Endometrial microvascular endothelial cells (primary cell): ENCODE data around the gene SLC5A2. TPM values are rescaled to one million over a fixed set of nuclear protein-coding genes. Genes with fewer than 3 reads are reported as not detected.
"Not testable (repeated sequence)": the region's sequence is repeated elsewhere in the genome, so short reads cannot be mapped to it uniquely, and the experiment has no call there.

ENCODE experiments used
- in situ Hi-C: cut with HindIII; loops from 2 replicates; pipeline ENCODE4 v1.10.0; 2017; ENCODE audit warnings: low sequenced_read_pairs, low pct_unique_long_range_greater_than_20kb; ENCODE audit errors: inconsistent ontology term
- total RNA-seq: library from RNA; depleted of rRNA; stranded (reverse); fragments of >200 nt; gene quantifications from one replicate; pipeline ENCODE4 v1.2.3, GENCODE V29; 2015; ENCODE audit errors: inconsistent ontology term

SLC5A2 gene
- total RNA-seq, 1 donor from 2014 or later = not detected

DNA sequence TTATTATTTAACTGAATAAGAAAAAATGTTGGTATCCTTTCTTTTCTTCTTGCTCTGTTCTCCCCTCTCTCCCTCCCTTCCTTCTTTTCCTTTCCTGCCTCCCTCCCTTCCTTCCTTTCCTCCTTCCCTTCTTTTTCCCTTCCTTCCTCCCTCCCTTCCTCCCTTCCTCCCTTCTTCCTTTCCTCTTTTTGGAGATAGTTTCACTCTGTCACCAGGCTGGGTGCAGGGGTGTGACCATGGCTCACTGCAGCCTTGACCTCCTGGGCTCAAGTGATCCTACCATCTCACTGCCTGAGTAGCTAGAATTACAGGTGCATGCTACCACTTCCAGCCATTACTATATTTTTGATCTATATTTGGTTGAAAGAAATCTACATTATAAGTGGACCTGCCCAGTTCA, 31.0 kb downstream of the SLC5A2 start:
- in situ Hi-C loops = no loop called here

DNA sequence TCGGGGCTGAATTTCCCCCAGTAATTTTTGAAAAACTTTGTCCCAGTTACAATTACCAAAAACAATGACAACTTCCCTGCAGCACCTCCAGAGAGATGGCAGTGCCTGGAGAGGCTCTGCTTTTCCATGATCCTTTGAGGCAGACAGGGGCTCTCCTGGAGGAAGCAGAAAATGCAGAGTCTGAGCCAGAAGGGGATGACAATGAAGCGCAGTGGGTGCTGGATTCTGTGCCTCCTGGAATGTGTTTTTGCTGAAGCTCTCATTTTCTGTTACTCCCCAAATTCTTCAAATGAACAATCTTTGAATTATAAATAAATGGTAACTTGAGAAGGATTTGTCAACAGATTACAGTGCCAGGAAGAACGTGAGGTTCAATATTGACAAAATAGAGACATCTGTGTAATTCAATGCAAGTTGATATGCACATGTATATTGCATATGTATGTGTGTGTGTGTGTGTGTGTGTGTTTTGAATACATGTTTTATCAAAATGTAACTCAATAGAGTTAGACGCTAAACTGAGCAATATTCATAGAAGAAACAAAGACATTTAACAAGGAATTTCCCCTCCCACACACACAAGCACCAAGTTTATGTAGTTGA, 35.0 kb downstream of the SLC5A2 start:
- in situ Hi-C loops = no loop called here

DNA sequence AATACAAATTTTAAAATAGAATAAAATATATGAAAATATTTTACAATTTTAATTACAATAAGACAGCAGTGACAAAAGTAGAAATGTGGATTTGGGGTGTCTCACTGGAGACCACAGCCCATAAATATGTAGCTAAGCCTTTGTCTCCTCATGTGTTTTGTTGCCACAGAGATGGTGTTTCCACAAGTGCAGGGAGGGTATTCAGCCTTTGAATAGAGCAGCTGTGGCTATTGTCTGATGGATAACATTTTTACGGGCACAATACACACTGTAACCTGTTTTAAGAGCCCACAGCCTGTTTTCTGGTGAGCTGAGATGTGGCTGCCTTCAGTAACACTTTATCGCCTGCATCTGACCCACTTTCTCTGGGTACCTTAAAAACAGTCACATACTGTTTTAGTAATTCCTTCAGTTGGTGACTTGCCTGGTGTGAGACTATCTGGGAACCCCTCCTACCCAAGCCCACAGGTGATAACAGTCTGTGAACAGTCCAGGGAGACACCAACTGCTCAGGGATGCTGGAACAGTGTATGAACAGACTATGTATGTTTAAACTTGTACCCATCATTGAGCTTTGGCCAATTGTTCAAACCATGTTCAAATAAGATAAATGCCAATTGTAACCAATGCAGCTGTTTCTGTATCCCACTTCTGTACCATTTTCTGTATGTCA, 37.0 kb downstream of the SLC5A2 start:
- in situ Hi-C loops = no loop called here

DNA sequence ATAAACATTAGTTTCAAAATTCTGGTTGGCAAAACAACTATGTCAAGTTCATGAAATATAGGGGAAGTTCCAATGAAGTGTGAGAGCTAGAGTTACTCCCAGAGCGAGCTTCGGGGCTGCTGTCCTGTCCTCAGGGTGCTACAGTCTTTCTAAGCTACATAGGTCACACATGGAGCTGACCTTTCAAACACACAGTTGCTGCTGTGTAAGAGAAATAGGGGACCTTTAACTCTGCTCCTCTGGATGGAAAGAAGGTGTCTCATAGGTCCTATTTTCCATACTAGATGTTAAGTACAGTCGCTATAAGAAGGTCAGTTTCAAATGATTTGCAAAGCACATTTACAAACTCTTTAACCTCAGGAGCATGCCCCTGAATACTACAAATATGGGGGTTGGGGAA, 38.4 kb downstream of the SLC5A2 start:
- in situ Hi-C loops = no loop called here

DNA sequence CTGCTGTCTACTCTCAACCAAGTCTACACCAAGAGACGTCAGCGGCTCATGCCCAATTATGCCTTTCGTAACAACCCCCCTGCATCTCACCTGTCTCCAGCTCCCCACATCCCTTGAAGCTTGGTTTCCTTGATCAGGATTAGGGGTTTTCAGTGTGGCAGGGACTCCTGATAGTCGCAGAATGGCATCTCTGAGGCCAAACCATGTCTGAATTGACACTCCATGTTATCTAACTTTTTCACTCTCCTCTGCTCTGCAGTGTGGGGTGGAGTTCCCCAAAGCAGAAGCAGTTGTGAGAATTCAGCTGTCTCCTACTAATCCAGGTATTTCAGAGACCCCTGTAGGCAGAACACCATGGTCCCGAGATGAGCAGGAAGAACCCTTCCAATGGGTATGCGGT, 39.1 kb downstream of the SLC5A2 start:
- in situ Hi-C loops = no loop called here

DNA sequence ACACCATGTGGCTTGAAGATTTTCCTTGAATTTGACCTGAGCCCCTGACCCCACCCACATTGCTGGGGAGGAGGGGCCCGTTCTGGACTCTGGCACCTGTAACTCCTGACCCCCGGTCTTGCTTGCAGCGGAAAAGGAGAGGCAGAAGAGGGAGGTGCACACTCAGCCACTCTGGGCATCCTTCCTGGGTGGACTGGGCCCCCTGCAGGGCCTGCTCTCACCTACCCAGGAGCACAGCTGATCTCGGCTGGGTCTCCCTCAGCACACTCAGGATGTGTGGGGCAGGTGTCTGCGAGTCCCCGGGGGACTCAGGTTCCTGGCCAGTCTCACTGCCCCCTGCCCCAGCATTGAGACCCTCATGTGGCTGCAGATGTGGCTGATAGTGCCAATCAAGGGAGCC, 40.8 kb downstream of the SLC5A2 start:
- in situ Hi-C loops = not testable (repeated sequence)

DNA sequence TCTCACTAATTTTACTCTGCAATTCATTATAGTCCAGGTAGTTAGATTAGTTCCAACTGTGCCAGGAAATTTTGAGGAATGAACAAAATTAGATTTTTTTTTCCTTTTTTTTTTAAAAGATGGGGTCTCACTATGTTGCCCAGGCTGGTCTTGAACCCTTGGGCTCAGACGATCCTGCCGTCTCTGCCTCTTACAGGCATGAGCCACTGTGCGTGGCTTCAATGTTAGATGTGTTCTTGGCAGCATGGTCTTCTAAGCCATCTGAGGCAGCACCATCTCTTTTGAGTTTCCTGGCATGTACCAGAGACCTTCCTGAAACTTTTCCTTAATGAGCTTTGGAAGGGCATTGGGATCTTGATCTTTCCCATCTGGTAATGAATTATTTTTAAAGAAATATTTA, 42.2 kb downstream of the SLC5A2 start:
- in situ Hi-C loops = no loop called here

DNA sequence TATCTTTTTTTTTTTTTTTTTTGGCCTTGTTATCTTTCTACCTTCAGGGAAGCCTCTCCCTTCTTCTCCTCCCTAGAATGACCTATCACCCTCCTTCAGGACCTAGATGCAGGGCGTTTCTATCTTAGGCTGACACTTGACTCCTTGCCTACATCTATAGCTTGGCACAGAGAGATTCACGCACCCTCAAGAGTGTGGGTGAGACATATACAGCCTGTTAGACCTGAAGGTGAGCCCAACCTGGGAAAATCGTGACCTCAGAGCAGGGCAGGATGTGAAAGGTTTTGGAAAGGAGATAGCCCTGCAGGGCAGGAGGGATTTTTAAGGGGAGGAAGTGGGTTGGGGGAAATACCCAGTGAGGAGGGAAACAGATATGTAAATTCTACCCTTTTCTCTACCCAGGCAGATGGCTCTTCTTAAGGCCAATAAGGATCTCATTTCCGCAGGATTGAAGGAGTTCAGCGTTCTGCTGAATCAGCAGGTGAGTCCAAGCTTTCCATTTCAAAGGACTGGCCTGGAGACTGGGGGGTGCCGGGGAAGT, 44.9 kb downstream of the SLC5A2 start, which contains the start of gene AHSP:
AHSP (plus strand) TSS at position 167 of the 541 bp plus-strand sequence; CDS start at position 407, 240 bp downstream.
- in situ Hi-C loops = no loop called here

DNA sequence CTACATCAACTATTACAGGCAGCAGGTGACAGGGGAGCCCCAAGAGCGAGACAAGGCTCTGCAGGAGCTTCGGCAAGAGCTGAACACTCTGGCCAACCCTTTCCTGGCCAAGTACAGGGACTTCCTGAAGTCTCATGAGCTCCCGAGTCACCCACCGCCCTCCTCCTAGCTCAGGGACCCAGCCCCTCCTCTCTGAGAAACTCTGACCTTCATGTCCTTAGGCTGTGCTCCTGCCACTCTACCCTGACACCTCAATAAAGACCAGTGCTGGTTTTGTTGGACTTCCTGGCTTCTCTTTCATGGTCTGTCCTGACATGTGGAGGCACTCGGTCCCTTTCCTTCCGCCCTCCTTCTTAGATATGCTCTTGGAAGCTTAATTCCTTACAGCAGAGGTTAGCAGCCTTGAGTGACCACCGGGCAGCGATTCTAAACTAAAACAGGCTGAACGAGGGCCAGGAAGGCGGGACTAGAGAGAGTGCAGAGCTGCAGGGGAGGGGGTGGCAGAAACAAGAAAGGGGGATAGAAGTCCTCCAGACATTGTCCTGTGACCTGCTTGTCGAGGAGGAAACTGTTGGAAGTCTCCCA, 45.7 kb downstream of the SLC5A2 start:
- in situ Hi-C loops = no loop called here

DNA sequence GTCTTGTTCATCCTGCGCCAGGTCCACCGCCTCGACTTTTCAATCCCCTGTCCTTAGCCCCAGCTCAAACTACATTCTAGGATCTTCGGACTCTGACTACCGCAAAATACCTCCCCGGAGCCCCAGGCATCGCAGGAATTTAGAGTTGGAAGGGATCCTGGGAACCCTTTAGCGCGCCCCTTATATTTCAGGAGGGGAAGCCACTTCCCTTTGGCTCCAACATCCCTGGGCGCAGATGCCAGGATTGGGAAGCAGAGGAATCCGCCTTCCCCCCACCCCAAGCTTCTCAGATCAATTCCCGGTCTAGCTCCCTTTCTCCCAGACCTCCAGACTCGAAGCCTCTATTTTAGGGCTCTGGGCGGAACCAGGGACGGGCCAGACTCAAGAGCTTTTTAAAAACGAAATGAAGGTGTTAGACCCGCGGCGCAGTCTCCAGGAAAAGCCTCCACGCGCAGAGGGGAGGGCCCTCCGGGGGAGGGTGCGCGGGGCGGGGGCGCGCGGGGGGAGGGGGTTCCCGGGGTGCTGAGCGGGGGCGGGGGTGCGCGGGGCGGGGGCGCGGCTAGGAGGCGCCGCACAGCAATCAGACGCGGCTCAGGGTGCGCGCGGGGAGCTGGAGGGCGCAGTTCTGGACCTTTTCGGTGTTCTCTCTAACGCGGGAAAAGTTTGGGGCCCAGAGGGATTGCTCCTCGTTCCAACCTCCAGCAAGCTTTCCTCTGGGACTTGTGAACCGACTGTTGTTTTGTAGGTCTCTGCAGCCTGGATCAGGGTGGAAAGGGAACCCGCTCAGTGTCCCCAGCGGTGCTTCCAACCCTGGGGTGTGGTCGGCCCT, 46.4 kb downstream of the SLC5A2 start:
- in situ Hi-C loops = no loop called here

DNA sequence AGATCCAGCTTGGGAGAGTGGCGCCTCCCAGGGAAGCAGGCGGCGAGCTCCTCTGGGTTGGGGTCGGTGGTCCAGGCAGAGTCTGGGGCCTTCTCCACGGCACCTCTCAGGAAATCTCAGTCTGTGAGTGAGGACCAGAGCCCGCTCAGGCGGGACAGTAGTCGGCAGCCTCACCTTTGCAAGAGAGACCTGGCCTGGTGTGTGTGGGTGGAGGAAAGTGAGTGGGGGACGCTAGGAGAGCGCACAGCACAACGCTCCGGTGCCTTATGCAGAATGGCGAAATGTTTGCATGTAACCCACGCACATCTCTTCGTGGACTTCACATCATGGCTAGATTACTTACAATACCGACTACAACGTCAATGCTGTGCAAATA, 47.0 kb downstream of the SLC5A2 start:
- in situ Hi-C loops = no loop called here

DNA sequence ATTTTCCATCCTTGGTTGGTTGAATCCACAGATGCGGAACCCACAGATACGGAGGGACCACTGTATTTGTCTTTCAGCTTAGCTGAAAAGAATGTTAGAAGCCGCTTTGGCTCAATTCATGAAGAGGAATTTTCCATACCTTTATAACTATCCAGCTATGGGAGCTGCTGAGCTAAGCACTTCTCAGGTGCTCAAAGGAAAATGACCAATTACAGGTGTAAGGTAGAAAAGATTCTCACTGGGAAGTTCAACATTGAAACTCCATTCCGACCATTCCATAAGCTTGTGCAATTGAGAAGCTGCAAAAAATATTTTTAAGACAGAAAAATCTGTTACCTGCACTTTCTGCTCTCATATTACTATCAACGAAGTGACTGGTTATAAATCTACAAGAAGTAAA, 47.5 kb downstream of the SLC5A2 start:
- in situ Hi-C loops = no loop called here

DNA sequence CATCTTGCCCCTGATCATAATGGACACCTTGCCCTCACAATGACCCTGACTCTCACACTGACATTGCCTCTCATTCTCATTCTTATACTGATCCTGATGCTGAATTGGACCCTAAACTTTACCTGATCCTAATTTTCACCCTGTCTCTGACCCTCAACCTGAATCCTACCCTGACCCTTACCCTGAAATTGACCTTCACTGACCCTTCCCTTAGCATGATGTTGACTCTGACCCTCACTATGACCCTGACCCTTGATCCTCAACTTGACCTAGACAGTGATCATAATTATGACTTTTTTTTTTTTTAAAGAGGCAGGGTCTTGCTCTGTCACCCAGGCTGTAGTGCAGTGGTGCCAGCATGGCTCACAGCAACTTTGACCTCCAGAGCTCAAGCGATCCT, 48.2 kb downstream of the SLC5A2 start:
- in situ Hi-C loops = no loop called here

DNA sequence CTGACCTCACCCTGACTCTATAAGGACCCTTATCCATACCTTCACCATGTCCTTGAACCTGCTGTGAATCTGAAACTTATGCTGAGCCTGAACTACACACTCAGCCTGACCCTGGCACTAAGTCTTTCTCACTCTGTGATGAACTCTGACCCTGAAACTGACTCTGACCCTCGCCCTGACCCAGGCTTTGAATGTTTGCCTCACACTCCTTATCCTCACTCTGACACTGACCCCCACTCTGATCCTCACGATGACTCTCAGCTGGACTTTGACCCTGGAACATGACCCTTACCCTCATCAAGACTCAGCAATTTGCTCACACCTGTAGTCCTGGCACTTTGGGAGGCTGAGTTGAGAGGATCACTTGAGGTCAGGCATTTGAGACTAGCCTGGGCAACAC, 49.2 kb downstream of the SLC5A2 start:
- in situ Hi-C loops = no loop called here

DNA sequence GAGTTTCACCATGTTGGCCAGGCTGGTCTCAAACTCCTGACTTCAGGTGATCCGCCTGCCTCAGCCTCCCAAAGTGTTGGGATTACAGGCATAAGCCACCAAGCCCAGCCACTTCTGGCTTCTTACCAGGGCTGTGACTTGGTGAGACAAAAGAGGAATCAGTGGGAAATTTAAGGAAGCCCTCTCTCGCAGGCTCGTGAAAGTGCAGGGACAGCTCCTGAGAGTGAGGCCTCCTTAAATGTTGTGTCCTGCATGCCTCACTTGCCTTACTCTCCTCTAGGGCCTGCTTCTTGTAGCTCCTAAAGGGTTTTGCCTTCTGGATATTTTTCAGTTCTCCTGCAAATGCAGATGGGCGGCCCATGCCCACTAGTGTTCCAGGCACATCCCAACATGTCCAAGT, 50.0 kb downstream of the SLC5A2 start:
- in situ Hi-C loops = no loop called here

DNA sequence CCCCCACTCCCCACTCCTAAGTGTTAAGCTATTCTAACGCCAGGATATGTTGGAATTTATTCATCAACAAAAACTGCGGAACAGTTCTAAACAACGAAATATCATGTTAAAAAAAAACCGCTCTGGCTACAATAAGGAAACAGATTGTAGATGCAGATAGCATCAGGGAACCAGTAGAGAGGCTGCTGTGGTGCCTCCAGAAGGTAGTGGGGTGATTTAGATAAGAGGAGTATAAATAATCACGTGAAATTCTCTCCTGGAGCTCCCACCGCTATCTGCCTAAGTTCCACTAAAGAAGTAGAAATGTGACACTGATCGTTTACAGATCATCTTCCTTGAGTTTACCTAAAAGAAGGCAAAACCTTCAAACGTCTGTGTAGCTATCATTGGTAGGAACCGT, 52.8 kb downstream of the SLC5A2 start:
- in situ Hi-C loops = no loop called here

DNA sequence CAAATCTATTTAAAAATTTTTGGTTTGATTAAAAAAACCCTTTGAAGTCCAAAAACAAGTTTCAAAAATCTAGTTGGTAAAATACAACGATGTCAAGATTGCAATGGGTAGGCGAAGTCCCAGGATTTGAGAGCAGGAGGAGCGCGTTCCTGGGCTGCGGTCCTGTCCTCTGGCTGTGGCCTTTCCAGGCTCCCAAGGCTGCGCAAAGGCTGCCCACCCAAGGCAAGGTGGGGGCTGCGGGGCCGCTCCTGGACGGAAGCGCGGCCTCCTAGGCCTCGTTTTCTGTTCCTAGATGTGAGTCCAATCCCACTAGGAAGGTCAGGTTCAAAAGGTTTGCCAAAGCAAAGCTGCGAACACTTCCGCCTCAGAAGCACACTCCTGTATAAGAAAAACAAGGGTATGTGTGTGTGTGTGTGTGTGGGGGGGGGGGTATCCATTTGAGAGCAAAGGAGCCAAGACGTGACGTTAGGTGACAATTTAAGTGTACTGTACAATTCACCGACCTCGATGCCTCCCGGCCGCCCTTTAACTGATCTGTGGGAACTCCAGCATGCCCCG, 54.0 kb downstream of the SLC5A2 start:
- in situ Hi-C loops = no loop called here

DNA sequence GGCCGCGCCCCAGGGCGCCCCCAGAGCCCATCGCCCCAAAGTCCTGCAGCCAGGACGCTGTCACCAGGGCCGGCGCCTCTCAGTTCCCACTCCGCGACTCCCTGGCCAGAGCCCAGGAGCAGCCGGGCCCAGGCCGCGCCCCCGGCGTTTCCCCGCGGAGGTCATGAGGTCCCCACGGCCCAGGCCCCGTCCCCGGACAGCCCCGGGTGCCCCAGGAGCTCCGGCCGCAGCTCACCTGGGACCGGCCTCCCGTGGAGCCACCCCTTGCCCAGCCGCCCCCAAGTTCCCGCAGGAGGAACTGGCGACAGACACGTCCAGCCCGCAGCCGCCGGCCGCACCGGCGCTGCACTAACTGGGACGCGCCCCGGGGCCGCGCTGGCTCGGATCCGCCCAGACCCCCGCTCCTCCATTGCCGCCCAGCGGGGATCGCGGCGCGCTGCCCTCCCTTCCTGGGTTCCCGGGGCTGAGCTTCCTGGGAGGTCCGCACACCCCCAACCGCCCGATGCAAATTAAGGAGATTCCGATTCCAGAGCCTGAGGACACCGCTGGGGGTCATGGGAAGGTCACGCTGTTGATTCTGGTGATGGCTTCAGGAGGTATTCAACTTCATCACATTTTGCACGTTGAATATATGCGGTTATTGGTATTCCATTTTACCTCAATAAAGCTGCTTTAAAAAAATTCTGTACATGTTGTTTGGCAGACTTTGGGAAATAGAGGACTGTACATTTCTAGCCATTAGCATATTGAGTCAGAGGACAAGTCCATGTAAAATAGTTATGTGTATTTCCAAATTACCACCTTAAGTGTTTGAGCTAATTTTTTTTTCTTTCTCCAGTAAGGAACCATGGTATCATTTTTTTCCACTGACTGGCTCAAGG, 54.7 kb downstream of the SLC5A2 start:
- in situ Hi-C loops = no loop called here
